PC-9 (cell line): Measurements from ENCODE around the gene GRPR.

Experiments used
- EZH2 ChIP-seq: fragments of 200-600 bp; sonication (generic); IDR thresholded peaks from 2 replicates; pipeline ENCODE4 v1.8.0; 2017; ENCODE audit warnings: antibody characterized with exemption, low read depth
- TF ChIP-seq, protein P1 (sequence below): fragments of 200-600 bp; sonication (generic); conservative IDR thresholded peaks from 2 replicates; pipeline ENCODE4 v1.6.1; 2017; ENCODE audit warnings: mixed run types, antibody characterized with exemption, mild to moderate bottlenecking, moderate library complexity

DNA sequence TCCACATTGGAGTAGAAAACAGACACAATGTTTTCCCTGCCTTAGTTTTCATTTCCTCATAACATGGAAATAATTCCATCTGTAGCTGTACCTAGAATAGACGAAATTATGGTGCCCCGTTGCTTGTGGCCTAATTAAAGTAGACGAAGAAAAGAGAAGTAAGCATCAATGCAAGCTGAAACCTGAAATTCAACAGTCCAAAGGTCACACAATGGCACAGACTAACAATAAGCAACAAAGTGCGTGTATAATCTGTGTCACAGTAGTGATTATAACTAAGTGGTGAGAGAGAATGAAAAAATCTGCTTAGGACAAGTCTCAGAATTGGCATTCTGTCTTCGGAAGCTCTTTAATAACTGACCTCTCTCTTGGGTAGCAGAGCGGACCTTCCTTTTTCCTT, 68.2 kb downstream of the GRPR start:
- TF ChIP-seq, protein P1, sequence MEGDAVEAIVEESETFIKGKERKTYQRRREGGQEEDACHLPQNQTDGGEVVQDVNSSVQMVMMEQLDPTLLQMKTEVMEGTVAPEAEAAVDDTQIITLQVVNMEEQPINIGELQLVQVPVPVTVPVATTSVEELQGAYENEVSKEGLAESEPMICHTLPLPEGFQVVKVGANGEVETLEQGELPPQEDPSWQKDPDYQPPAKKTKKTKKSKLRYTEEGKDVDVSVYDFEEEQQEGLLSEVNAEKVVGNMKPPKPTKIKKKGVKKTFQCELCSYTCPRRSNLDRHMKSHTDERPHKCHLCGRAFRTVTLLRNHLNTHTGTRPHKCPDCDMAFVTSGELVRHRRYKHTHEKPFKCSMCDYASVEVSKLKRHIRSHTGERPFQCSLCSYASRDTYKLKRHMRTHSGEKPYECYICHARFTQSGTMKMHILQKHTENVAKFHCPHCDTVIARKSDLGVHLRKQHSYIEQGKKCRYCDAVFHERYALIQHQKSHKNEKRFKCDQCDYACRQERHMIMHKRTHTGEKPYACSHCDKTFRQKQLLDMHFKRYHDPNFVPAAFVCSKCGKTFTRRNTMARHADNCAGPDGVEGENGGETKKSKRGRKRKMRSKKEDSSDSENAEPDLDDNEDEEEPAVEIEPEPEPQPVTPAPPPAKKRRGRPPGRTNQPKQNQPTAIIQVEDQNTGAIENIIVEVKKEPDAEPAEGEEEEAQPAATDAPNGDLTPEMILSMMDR: no peak
- no peak for TF ChIP-seq EZH2
